NCI-H2196 (cell line): ENCODE measurements around the gene WDR6.

Experiments
- DNase-seq: peaks from one replicate; lab custom pipeline; 2025; ENCODE audit not compliant: unreplicated experiment; lab: John Stamatoyannopoulos, UW

Gene WDR6

DNA sequence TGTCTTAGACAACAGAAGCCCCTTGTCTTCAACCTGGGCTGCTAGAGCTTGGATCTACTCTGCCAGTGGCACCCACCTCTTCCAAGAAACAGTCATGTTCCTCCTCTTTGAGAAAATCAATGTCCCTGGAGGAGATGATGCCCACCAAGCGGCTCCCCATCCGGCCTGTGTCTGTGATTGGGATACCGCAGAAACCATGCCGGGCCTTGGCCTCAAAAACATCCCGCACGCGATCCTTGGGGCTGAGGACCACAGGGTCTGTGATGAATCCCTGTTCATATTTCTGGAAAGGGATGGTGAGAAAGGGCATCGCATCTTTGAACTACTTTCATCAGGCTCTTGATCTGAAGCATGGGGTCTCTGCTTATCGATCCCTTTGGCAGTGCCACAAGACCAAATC is 20.4 kb downstream of the WDR6 start:
- DNase-seq: no peak

- DNase-seq: no peak
These were observed 21.1 kb downstream of the WDR6 start for GRCh38 chr3:49028298-49028672.

GRCh38 chr3:49028673-49029562 is 21.7 kb downstream of the WDR6 start, which contains the start of gene IMPDH2:
Gene IMPDH2, minus strand, starts transcription at chr3:49029398. Its CDS starts 48 bp downstream, at chr3:49029350.
- DNase-seq: peak; percentile 83

GRCh38 chr3:49029563-49029884 is 22.3 kb downstream of the WDR6 start:
- DNase-seq: no peak

DNA sequence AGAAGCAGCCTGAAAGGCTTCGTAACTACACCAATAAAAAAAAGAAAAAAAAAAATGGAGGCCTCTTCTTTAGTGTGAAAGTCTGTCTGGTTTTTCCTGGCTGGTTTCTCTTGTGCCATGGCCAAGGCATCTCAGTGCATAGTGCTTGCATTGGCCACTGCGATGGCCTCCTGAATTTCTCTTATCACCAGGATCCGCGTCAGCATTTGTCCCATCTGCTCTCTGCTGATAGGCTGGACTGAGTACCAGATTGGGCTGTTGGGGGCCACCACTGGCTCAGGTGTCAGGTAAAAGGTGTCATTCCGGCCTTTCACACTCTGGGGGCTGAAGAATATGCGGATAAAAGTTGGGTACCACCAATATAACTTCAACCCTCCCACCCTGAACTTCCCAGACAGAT is 23.1 kb downstream of the WDR6 start:
- DNase-seq: no peak

DNA sequence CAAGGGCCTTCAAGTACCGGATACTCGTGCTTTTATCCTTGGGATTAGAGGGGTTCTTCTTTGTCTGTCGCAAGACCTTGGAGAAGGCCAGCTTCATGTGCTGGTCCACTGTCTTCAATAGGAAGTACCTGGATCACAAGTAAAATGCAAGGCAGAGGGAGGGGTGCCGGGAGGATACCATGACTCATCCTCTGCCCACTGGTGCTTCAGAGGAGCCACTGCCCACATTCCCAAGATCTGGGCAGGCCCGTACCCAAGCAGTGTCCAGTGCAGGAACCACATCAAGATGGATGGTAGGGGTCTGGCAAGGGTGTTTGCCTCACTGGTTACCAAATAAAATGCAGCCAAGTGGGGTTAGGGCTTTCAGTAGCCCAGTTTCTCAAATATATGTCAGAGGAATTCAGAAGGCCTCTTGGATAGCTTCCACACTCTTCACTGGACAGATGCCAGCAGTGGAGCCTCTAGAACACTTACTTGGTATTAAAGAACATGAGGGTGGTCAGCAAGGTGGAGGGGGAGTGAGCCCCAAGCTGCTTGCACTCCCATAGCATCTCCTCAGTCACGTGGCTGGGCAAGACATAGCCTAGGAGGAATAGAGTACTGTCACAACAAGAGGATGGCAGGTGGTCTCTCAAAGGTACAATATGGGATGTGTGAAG is 25.6 kb downstream of the WDR6 start:
- no peak for DNase-seq

DNA sequence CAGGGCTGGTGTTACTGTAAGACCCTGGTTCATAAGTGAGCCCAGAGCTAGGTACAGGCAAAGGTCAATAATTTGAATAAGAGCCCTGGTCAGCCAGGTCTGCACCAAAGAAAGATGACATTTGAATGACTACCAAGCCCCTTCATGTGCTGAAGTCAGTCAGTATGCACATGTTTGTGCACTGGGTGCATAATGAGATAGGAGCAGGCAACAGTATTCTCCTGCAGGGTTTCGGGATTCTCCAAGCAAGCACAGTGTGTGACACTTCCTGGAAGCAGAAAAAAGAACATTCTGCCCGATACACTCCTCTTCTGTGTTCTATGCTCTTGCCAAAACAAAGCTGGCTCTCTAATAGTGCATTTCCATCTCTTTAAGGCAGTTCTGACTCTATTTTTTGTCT is 27.5 kb downstream of the WDR6 start:
- DNase-seq: no peak

- DNase-seq: no peak
These were observed 28.1 kb downstream of the WDR6 start for GRCh38 chr3:49035281-49035680.

DNA sequence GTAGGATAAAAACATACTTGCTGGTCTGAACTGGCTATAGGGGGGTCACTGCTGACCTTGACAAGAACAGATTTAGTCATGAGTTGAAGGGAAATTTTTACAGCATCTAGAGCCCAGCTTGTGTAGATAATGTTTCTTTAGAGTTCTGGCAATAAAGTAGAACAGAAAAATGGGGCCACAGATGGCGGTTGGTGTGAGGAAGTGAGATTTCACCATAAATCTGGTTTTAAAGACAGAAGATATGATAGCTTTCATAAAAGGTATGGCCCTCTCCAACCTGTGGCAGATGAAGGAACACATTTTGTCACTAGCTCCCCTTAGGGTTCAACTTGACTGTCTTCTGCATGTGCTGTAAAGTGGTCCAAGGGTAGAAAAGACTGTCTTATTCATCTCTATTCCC is 46.4 kb downstream of the WDR6 start:
- DNase-seq: no peak

GRCh38 chr3:49054344-49054862 is 47.2 kb downstream of the WDR6 start:
- no peak for DNase-seq

GRCh38 chr3:49057268-49057667 is 50.1 kb downstream of the WDR6 start:
- no peak for DNase-seq

DNA sequence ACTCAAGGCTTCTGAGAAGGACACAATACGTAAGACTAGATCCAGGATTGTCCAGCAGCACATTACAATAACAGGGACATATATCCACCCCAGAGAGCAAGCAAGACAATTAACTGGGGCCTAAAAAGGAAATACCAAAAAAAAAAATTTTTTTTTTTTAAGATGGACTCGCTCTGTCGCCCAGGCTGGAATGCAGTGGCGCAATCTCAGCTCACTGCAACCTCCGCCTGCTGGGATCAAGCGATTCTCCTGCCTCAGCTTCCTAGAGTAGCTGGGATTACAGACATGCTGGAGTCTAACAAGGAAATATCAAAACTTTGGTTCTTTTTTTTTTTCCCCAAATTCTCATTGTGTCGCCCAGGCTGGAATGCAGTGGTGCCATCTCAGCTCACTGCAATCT is 50.8 kb downstream of the WDR6 start:
- DNase-seq: no peak
